ENCODE results near the gene ATP6V1G1.

DNA sequence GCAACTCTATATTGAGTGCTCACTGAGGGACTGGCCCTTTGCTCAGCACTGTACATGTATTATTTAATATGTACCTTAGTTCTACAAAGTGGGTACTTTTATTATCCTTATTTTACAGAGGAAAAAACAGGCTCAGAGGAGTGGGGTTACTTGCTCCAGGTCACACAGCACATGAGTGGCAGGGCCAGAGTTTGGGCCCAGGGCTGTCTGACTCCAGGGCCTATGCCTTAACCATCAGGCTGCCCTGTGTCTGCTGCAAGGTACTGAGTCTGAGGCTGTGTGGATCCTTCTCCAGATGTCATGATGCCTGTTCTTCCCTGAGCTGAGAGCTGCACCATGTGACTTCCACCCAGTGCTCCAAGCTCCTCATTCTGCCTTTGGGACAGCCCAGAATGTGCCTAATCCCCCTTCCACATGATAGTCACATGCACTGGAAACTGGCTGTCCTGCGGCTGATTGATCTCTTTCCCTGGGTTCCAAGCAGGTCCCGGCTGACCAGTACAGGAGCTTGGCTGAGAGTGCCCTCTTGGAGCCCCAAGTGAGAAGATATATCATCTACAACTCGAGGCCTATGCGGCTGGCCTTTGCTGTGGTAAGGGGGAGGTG, 38.9 kb downstream of the ATP6V1G1 start:
- TF ChIP-seq EZH2 (IDR thresholded peaks at IDR 0.05; ENCODE audit: borderline replicate concordance) (no peak), EZH2phosphoT487 (IDR thresholded peaks at IDR 0.05; ENCODE audit: low read depth, severe bottlenecking, unreplicated experiment) (no peak)
- TF ChIP-seq, protein P1, sequence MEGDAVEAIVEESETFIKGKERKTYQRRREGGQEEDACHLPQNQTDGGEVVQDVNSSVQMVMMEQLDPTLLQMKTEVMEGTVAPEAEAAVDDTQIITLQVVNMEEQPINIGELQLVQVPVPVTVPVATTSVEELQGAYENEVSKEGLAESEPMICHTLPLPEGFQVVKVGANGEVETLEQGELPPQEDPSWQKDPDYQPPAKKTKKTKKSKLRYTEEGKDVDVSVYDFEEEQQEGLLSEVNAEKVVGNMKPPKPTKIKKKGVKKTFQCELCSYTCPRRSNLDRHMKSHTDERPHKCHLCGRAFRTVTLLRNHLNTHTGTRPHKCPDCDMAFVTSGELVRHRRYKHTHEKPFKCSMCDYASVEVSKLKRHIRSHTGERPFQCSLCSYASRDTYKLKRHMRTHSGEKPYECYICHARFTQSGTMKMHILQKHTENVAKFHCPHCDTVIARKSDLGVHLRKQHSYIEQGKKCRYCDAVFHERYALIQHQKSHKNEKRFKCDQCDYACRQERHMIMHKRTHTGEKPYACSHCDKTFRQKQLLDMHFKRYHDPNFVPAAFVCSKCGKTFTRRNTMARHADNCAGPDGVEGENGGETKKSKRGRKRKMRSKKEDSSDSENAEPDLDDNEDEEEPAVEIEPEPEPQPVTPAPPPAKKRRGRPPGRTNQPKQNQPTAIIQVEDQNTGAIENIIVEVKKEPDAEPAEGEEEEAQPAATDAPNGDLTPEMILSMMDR (IDR thresholded peaks at IDR 0.05; ENCODE audit: poor library complexity) = no peak

All from hepatocyte (in vitro differentiated cells).